RCC 7860 (cell line): ENCODE data around the gene TDRD10.

Experiments
- DNase-seq: peaks from one replicate; pipeline ENCODE4 v3.0.0-alpha.2; 2015; ENCODE audit warnings: low spot score
- FAIRE-seq: peaks from 2 replicates; lab custom pipeline; 2012; peaks lifted over from hg19 to GRCh38; lab: Jason Lieb, UNC

TDRD10 gene, protein sequence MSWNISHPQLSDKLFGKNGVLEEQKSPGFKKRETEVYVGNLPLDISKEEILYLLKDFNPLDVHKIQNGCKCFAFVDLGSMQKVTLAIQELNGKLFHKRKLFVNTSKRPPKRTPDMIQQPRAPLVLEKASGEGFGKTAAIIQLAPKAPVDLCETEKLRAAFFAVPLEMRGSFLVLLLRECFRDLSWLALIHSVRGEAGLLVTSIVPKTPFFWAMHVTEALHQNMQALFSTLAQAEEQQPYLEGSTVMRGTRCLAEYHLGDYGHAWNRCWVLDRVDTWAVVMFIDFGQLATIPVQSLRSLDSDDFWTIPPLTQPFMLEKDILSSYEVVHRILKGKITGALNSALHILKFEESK

DNA sequence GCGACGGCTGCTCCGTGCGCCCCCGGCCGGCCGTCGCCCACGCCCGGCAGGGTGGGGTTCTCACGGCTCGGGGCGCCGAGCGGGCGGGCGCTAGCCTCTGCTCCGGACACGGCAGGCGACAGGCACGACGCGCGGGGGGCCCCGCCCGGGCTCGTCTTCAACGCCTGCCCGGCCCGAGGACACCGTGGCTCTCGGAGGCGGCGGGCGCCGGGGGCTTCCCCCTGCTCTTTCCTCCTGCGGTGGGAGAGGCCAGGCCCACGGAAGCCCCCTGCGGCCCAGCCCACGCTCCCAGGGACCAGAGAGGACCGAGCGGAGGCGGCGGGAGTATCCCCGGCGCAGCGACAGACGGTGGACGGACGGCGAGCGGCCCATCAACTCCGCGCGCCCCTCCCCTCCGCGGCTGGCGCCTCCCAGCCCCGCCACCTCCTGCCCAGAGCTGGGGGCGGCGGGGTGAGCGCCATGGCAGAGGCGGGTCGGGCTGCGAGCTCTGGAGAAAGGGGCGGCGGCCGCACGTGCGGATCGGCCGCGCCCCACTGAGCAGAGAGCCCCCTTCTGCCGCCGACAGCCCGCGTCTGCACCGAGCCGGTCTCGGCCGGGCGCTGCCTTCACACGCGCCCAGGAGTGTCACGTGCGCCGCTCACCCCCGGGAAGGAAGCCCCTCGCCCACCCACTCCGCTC is at the start of gene TDRD10, which contains the start of gene SHE:
Gene TDRD10 (plus strand): TSS at position 154 of the 678 bp plus-strand sequence. CDS start 4,685 bp downstream, outside the sequence.
Gene SHE (minus strand): TSS at position 347 of the 678 bp plus-strand sequence. CDS start 386 bp downstream, outside the sequence.
- DNase-seq, result no peak
- no peak for FAIRE-seq

DNA sequence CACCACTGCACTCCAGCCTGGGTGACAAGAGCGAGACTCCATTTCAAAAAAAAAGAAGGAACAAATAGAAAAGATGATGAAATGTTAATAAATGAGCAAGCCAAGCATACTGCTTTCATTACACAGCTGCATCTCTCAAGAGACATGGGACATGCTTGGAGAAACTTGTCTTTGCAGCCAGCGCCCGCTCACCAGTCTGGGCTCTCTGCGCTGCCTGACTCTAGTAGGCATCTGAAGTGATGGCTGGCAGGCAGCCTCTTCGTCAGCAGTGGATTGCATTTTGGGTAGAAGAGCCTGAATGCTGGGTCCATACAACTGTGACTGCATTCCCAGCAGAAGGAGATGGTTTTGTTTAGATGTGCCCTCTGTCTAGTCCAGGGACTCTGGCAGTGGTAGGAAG is 48.9 kb upstream of the TDRD10 start:
- FAIRE-seq, result no peak

DNA sequence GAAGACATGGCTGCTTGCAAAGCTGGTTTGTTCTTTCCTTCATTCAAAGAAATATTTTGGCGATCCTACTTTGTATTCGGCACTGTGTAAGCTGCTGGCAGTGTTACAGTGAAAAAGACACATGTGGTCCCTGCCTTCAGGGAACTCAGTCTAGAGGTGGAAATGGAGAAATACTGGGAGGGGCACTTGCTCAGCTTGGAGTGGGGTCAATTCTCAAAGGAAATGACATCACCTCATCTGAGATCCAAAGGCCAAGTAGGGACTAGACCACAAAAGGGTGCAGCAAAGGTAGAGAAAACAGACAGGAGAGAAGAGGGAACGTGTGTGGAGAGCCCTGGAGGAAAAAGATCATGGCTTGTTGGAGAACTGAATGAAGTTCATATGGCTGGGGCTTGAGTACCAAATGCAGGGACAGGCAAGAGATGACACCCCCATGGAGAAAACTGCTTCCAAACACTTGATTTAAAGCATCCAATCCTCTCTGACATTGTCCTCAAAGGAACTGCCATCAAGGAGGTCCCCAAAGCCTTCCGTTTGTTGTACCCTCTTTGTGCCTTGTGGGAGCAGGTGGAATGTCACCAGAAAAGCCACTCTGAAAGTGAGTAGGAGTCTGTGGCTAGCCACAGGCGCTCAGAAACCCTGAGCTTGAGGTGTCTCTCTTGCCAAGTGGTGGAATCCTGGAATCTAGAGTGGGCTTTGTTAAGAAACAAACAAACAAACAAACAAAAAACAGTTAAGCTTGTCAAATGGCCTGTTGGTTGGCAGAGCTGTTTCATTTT is 48.3 kb upstream of the TDRD10 start:
- DNase-seq (no peak), FAIRE-seq (no peak)

More for the DNA sequence above, 48.9 kb upstream of the TDRD10 start:
- no peak for DNase-seq

DNA sequence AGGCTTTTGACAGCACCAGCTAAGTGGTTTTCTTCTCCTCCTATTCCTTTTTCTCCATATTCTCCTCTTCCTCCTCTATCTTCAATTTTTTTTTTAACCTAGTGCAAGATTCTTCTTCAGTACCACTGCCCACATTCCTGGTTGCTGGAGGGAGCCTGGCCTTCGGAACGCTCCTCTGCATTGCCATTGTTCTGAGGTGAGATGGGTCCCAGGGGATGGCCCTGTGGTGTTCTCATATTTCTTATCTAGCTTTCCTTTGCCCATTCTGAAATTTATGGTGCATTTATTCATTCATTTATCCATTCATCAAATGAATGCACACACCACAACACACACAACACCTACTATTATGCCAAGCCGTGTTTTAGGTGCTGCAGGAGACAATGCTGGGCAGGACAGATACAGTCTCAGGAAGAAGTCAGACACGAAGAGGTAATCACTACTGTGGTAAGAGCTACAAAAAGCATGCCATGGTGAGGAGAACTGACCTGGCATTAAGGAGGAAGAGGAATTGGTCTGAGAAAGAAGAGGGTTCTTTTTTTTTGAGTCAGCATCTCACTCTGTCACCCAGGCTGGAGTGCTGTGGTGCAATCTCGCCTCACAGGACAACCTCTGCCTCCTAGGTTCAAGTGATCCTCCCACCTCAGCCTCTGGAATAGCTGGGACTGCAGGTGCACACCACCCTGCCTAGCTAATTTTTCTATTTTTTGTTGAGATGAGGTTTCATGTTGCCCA is 47.5 kb upstream of the TDRD10 start:
- FAIRE-seq (no peak), DNase-seq (no peak)

DNA sequence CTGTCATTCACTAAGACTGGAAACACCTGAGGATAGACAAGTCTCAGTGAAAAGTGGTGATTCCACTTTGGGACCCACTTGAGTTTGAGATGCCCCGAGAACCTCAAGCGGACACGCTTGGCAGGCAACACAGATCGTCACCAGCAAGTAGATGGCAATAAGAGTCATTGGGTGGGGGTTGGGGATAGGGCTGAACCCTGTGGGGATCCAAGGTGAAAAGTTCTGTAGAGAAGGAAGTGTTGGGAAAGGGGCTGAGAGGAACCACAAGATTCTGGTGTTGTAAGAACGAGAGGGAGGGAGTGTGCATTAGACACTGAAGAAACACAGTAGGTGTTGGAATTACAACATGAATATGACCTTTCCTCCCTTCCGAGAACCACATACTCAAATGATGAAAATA is 45.4 kb upstream of the TDRD10 start:
- FAIRE-seq, result no peak

DNA sequence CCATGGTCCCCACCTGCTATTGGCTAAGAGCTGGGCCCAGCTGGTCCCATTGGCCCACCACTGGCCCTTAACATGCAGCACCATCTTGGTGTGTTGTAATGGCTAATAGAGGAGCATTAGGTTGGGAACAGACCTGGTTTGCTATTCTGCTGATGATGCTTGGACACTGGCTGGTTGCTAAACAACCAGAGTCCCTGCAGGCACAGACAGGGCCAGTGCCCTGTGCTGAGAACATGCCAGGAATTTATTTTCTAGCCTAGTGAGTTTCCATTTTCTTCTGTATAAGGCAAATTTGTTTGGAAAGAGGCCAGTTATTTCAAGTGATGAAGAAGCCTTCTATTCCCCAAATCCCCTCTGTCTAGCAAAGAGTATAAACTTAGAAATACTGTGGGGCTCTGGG is 42.9 kb upstream of the TDRD10 start:
- FAIRE-seq (no peak), DNase-seq (no peak)

More for the DNA sequence above, 45.4 kb upstream of the TDRD10 start:
- DNase-seq, result no peak

DNA sequence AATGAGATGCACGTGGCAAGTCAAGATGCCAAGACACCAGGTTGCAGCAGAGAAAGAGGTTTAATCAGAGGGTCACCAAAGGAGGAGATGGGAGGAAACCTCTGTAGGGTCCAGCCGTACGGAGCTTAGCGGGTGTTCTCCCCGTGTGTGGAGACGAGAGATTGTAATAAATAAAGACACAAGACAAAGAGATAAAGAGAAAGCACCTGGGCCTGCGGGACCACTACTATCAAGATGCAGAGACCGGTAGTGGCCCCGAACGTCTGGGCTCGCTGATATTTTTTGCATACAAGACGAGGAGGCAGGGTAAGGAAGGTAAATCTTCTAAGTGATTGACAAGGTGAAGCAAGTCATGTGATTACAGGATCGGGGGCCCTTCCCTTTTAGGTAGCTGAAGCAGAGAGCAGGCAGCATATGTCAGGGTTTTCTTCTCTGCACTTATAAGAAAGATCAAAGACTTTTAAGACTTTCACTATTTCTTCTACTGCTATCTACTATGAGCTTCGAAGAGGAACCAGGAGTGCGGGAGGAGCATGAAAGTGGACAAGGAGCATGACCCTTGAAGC is 41.2 kb upstream of the TDRD10 start:
- FAIRE-seq, result no peak

DNA sequence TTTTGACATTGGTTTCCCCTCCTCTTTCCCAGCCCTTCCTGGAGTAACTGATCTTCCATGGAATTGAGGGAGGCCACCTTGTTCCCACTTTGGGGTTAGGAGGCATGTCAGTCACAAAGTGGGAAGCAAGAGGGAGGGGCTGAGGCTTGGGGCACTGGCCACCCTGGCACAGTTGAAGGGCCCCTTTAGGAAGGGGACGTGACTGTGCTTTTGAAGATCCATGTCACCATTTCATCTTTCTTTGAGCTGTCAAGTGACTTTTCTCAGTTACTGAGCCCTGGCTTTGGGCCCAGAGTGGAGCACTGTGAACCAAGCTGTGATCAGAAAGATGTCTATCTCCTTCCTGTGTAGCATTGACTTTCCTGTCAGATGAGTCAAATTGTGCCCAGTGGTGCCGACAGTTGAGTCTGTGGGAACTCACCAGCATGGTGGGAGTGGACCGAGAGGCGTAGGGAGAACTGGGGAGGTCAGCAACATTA is 38.5 kb upstream of the TDRD10 start:
- FAIRE-seq (no peak), DNase-seq (peak; percentile 55)

More for the DNA sequence above, 41.2 kb upstream of the TDRD10 start:
- DNase-seq, result no peak

DNA sequence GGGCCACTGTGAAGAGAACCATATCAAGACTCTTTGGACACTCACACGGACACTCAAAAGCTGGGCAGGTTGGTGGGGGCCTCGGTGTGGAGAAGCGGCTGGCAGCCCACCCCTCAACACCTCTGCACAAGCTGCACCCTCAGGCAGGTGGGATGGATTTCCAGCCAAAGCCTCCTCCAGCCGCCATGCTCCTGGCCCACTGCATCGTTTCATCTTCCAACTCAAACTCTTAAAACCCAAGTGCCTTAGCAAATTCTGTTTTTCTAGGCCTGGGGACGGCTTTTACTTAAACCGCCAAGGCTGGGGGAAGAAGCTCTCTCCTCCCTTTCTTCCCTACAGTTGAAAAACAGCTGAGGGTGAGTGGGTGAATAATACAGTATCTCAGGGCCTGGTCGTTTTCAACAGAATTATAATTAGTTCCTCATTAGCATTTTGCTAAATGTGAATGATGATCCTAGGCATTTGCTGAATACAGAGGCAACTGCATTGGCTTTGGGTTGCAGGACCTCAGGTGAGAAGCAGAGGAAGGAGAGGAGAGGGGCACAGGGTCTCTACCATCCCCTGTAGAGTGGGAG is 36.3 kb upstream of the TDRD10 start:
- DNase-seq, result no peak
- FAIRE-seq, result no peak

DNA sequence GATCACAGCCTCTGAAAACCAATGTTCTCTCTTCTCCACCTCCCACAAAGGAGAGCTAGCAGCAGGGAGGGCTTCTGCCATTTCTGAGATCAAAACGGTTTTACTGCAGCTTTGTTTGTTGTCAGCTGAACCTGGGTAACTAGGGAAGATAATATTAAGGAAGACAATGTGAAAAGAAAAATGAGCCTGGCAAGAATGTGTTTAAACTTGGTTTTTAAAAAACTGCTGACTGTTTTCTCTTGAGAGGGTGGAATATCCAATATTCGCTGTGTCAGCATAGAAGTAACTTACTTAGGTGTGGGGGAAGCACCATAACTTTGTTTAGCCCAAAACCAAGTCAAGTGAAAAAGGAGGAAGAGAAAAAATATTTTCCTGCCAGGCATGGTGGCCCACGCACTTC is 35.8 kb upstream of the TDRD10 start:
- no peak for FAIRE-seq
- DNase-seq, result no peak

DNA sequence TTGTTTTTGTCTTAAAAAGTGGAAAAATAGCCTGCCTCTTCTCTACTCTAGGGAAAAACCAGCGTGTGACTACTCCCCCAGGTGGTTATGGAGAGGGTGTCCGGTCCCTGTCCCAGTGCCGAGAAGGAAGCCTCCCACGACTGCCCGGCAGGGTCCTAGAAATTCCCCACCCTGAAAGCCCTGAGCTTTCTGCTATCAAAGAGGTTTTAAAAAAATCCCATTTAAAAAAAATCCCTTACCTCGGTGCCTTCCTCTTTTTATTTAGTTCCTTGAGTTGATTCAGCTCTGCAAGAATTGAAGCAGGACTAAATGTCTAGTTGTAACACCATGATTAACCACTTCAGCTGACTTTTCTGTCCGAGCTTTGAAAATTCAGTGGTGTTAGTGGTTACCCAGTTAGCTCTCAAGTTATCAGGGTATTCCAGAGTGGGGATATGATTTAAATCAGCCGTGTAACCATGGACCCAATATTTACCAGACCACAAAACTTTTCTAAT is 35.0 kb upstream of the TDRD10 start:
- FAIRE-seq (no peak), DNase-seq (no peak)

DNA sequence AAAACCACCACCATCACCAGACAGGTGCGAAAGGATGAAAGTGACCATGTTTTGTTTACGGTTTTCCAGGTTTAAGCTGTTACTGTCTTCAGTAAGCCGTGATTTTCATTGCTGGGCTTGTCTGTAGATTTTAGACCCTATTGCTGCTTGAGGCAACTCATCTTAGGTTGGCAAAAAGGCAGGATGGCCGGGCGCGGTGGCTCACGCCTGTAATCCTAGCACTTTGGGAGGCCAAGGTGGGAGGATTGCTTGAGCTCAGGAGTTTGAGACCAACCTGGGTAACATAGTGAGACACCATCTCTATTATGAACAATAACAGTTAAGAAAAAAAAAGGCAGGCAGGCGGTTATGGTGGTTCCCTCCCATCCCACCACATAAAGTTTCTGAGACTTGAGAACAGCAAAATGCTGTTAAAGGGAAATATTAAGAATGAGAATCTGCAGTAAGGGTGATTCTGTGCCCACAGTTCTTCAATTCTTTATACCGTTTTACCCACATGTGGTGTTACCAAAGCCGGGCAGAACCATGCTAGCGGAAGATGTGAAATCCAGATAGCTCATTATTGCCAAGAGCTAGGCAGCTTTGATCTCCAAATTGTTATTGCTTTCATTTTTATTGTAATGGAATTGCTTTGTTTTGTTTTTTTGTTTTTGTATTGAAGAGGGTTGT is 34.5 kb upstream of the TDRD10 start:
- FAIRE-seq (no peak), DNase-seq (no peak)

DNA sequence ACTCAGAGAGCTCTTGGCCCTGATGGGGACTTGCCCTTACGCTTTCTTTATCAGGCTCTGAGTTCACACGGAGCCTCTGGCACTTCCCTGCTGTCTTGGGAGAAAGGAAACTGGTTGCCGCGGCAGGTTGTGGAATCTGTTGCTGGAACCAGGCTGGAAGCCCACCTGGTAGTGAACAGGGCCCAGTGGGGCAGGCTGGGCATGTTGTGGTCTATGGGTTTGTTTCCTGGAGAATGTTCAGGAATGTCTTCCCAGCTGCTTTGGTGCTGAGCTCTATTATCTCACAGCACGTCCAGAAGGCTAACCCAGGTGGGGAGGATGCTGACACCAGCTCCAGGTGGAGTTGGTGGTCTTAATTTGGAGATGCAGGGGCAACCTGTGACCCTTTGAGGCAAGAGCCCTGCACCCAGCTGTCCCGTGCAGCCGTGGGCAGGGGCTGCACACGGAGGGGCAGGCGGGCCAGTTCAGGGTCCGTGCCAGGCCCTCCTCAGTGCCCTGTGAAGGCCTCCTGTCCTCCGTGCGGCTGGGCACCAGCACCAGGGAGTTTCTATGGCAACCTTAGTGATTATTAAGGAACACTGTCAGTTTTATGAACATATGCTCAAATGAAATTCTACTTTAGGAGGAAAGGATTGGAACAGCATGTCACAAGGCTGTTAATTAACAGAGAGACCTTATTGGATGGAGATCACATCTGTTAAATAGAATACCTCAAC is 33.3 kb upstream of the TDRD10 start:
- FAIRE-seq (no peak), DNase-seq (no peak)

DNA sequence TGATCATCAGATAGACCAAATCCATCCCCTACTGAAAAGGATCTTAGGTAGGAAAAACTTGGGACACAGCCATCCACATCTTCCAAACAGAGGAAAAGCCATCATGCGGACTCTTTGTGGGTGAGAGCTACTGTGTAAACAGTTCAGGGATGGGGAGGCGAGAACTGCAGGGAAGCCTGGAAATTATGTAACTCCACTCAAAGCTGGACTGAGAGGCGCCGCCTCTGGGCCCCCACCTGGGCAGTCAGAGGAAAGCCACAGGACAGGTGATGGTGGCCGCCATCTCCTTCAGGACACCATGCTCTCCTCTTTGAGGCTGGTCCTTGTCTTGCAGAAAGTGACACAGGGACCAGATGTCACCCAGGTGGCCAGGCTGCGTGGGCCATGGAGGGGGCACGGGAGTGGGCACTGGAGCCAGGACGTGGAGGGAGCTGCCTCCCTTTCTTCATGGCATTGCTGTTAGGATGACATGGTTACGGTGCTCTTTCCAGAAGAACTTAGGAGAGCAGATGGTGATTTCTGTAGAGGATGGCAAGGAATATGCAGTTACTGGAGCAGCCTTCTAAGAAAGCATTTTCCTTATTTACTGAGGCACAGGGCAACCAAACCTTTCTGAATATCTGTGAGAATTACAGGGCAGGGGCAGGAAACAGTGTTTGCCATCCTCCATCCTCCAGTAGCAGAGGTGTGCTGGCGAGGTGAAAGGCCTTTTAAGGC is 32.0 kb upstream of the TDRD10 start:
- no peak for DNase-seq
- FAIRE-seq, result no peak

DNA sequence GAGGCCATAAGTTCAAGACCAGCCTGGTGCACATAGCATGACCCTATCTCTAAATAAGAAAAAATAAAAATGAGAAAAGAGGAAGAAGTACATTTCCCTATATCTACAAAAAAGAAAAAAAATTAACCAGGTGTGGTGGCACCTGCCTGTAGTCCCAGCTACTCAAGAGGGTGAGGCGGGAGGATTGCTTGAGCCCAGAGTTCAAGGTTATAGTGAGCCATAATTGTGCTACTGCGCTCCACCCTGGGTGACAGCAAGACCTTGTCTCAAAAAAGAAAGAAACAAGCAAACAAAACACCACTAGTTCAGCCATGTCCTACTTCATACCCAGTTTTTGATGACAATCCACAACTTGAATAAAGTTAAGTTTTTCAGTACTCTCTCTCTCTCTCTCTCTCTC is 30.7 kb upstream of the TDRD10 start:
- DNase-seq, result no peak
- no peak for FAIRE-seq

DNA sequence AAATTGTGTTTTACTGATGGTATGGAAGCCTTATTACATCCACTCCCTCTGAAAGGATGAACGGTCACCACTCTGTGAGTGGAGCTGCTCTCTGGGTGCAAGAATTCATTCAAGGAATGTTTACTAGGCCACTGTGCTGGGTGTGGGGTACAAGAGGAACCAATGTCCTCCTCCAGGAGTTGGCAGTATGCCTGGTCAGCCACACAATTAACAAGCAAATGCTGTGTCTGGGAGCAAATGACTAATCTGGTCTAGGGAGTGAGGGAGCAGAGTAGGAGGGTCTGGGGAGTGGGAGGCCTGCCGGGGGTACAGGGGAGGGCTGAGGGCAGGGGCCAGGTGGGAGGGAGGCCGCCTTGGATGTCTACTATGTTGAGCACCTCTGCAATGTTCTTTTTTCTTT is 27.2 kb upstream of the TDRD10 start:
- FAIRE-seq (no peak), DNase-seq (peak; percentile 59)

DNA sequence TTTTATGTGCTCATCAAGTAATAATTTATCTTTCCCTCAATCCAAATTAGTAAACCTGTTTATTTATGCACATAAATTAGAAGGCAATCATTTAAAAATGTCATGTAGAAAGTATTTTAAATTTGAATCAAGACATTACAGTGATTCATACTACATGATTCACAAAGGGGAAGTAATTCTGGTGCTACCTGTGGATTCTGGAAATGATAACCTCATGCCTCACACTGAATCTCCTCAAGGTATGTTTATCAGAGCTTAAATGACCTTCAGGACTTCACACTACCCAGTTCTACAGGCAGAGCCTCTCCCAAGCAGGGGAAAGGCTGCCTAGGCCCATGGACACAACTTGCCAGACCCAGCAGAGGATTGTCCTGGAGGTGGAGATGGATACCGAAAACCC is 25.2 kb upstream of the TDRD10 start:
- DNase-seq, result no peak
- FAIRE-seq, result no peak

DNA sequence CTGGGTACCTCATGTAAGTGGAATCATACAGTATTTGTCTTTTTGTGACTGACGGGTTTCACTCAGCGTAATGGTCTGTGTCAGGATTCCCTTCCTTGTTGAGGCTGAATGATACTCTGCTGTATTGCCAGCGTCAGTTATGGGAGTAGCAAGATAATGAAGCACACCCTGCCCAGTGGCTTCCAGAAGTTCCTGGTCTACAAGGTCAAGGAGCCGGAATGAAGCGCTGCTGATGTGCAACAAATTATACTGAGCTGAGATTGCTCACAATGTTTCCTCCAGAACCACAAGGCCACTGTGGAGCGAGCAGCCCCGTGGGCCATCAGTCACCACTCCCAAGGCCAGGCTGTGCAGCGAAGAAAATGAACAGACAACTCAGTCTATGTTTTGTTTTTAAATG is 24.0 kb upstream of the TDRD10 start:
- FAIRE-seq, result no peak
- DNase-seq, result no peak
